Keratinocyte (primary cell): ENCODE measurements around the gene CETN3. TPM values are rescaled to one million over a fixed set of nuclear protein-coding genes. Genes with fewer than 3 reads are reported as not detected.

Source experiments
- DNase-seq: peaks from one replicate; pipeline ENCODE4 v3.0.0-alpha.2; 2011; ENCODE audit warnings: low read depth, missing footprints, low spot score
- FAIRE-seq: peaks from 2 replicates; lab custom pipeline; 2011; peaks lifted over from hg19 to GRCh38; lab: Jason Lieb, UNC
- H2AFZ ChIP-seq: 2 replicates; pipeline ENCODE4 v1.6.0; 2012; ENCODE audit warnings: low read length, control low read depth, inconsistent platforms; ENCODE audit not compliant: control insufficient read depth
- H3K27ac ChIP-seq: 2 replicates; pipeline ENCODE4 v1.5.1; 2011; ENCODE audit warnings: low read length; ENCODE audit not compliant: control insufficient read depth, insufficient read depth
- H3K27me3 ChIP-seq: 3 replicates; pipeline ENCODE4 v1.6.0; 2011; ENCODE audit warnings: low read length; ENCODE audit not compliant: control insufficient read depth, insufficient read depth; ENCODE audit errors: extremely low read depth
- H3K36me3 ChIP-seq, 2 experiments: 2 replicates in 1 of 2; 3 replicates in 1 of 2; pipeline ENCODE4 v1.5.1; 2011; ENCODE audit warnings: low read length in 2 of 2, mild to moderate bottlenecking in 1 of 2; ENCODE audit not compliant: control insufficient read depth in 2 of 2, insufficient read depth in 2 of 2; ENCODE audit errors: extremely low read depth in 1 of 2
- H3K4me1 ChIP-seq: 3 replicates; pipeline ENCODE4 v1.5.1; 2011; ENCODE audit warnings: low read length; ENCODE audit not compliant: control insufficient read depth, insufficient read depth; ENCODE audit errors: extremely low read depth
- H3K4me2 ChIP-seq: 3 replicates; pipeline ENCODE4 v1.6.0; 2011; ENCODE audit warnings: low read depth, low read length; ENCODE audit not compliant: control insufficient read depth, insufficient read depth; ENCODE audit errors: extremely low read depth
- H3K4me3 ChIP-seq, 3 experiments: fragments of 200-600 bp in 1 of 3; sonication (generic) in 1 of 3; 2 replicates in 2 of 3; 3 replicates in 1 of 3; pipeline ENCODE4 v1.5.1; 2011 to 2016; ENCODE audit warnings: low read length in 3 of 3, mild to moderate bottlenecking in 3 of 3, control low read depth in 2 of 3, inconsistent platforms in 1 of 3, low read depth in 1 of 3, mixed read lengths in 1 of 3, mixed run types in 1 of 3, moderate library complexity in 1 of 3; ENCODE audit not compliant: control insufficient read depth in 2 of 3, insufficient read depth in 2 of 3; ENCODE audit errors: extremely low read depth in 1 of 3
- H3K79me2 ChIP-seq: 2 replicates; pipeline ENCODE4 v1.6.0; 2012; ENCODE audit warnings: low read length; ENCODE audit not compliant: control insufficient read depth, insufficient read depth
- H3K9ac ChIP-seq: 3 replicates; pipeline ENCODE4 v1.6.0; 2011; ENCODE audit warnings: low read length; ENCODE audit not compliant: control insufficient read depth, insufficient read depth; ENCODE audit errors: extremely low read depth
- H3K9me1 ChIP-seq: 3 replicates; pipeline ENCODE4 v1.6.0; 2011; ENCODE audit warnings: low read length; ENCODE audit not compliant: control insufficient read depth, insufficient read depth; ENCODE audit errors: extremely low read depth
- H3K9me3 ChIP-seq: 2 replicates; pipeline ENCODE4 v1.5.1; 2012; ENCODE audit warnings: low read depth, low read length; ENCODE audit not compliant: control insufficient read depth
- H4K20me1 ChIP-seq: 3 replicates; pipeline ENCODE4 v1.6.0; 2011; ENCODE audit warnings: low read length; ENCODE audit not compliant: control insufficient read depth, insufficient read depth; ENCODE audit errors: extremely low read depth
- CTCF ChIP-seq, 3 experiments: IDR thresholded peaks in 1 of 3; conservative IDR thresholded peaks in 1 of 3; optimal IDR thresholded peaks in 1 of 3; 2 replicates in 2 of 3; 3 replicates in 1 of 3; pipeline versions ENCODE3 to v1.5.1; 2011; ENCODE audit warnings: low read length in 3 of 3, mild to moderate bottlenecking in 3 of 3, moderate library complexity in 2 of 3, control low read depth in 1 of 3, inconsistent platforms in 1 of 3; ENCODE audit not compliant: insufficient read depth in 2 of 3; ENCODE audit errors: extremely low read depth in 1 of 3
- EZH2 ChIP-seq: IDR thresholded peaks from one replicate; pipeline ENCODE4 v1.6.1; 2012; ENCODE audit warnings: inconsistent platforms, mild to moderate bottlenecking, low read length, moderate library complexity
- dilution Hi-C: fragments of 300-500 bp; cut with MboI; formaldehyde crosslinking; loops from one replicate; pipeline ENCODE4 v1.7.0; 2020; ENCODE audit warnings: low sequenced_read_pairs; ENCODE audit not compliant: extremely low pct_ligation_motif_present
- polyA plus RNA-seq, 5 experiments: library from polyadenylated mRNA; depleted of rRNA in 3 of 5; stranded (reverse) in 3 of 5; stranded (forward) in 1 of 5; unstranded in 1 of 5; fragments of >200 nt; gene quantifications; 1 replicate in 1 of 5; 2 replicates in 3 of 5; 3 replicates in 1 of 5; pipeline versions ENCODE4 v1.2.1 to v1.2.3, GENCODE V29; 2011 to 2012; ENCODE audit warnings: missing spikeins in 2 of 5, low read depth in 1 of 5, low replicate concordance in 1 of 5

The CETN3 gene
- polyA plus RNA-seq, 1 donor (not counting 4 experiments of a cell fraction or from before 2014, with no cell fraction given), result 31.2 TPM

- FAIRE-seq (no peak), DNase-seq (no peak)
- no peaks in the 10 kb centered on the region for H3K36me3 ChIP-seq
- no peaks in the 10 kb centered on the region for H3K27me3 ChIP-seq
- H3K79me2 ChIP-seq, result no peaks in the 10 kb centered on the region
- H3K4me1 ChIP-seq, result no peaks in the 10 kb centered on the region
- no peaks in the 10 kb centered on the region for H4K20me1 ChIP-seq
- no peaks in the 10 kb centered on the region for H3K9me1 ChIP-seq
- H3K9ac ChIP-seq, result no peak overlapping the region
- no peak overlapping the region for H3K4me3 ChIP-seq
- H2AFZ ChIP-seq, result no peak overlapping the region
- H3K27ac ChIP-seq, result no peak overlapping the region
- dilution Hi-C loops, result no loop called here
- TF ChIP-seq CTCF (optimal IDR thresholded peaks at IDR 0.05 in 1 of 3, IDR thresholded peaks at IDR 0.05 in 1 of 3, conservative IDR thresholded peaks at IDR 0.05 in 1 of 3; ENCODE audit: extremely low read depth in 1 of 3, insufficient read depth in 2 of 3, low read length in 3 of 3) (no peak), EZH2 (no peak)
- no peak overlapping the region for H3K4me2 ChIP-seq
- H3K9me3 ChIP-seq, result no peaks in the 10 kb centered on the region
Observed at GRCh38 chr5:90347462-90347861, 62.1 kb downstream of the CETN3 start.

GRCh38 chr5:90345684-90346083, 63.9 kb downstream of the CETN3 start:
- no peaks in the 10 kb centered on the region for H4K20me1 ChIP-seq
- dilution Hi-C loops, result no loop called here
- FAIRE-seq (no peak), DNase-seq (no peak)
- H3K4me1 ChIP-seq, result no peaks in the 10 kb centered on the region
- H3K9ac ChIP-seq, result no peak overlapping the region
- H3K9me3 ChIP-seq, result no peaks in the 10 kb centered on the region
- H3K79me2 ChIP-seq, result no peaks in the 10 kb centered on the region
- TF ChIP-seq EZH2 (no peak), CTCF (optimal IDR thresholded peaks at IDR 0.05 in 1 of 3, IDR thresholded peaks at IDR 0.05 in 1 of 3, conservative IDR thresholded peaks at IDR 0.05 in 1 of 3; ENCODE audit: extremely low read depth in 1 of 3, insufficient read depth in 2 of 3, low read length in 3 of 3) (no peak)
- H3K27me3 ChIP-seq, result no peaks in the 10 kb centered on the region
- no peaks in the 10 kb centered on the region for H3K36me3 ChIP-seq
- H3K27ac ChIP-seq, result no peak overlapping the region
- no peak overlapping the region for H2AFZ ChIP-seq
- no peaks in the 10 kb centered on the region for H3K9me1 ChIP-seq
- no peak overlapping the region for H3K4me2 ChIP-seq
- no peak overlapping the region for H3K4me3 ChIP-seq
